ENCODE measurements around the gene MCM6.

The MCM6 gene

DNA sequence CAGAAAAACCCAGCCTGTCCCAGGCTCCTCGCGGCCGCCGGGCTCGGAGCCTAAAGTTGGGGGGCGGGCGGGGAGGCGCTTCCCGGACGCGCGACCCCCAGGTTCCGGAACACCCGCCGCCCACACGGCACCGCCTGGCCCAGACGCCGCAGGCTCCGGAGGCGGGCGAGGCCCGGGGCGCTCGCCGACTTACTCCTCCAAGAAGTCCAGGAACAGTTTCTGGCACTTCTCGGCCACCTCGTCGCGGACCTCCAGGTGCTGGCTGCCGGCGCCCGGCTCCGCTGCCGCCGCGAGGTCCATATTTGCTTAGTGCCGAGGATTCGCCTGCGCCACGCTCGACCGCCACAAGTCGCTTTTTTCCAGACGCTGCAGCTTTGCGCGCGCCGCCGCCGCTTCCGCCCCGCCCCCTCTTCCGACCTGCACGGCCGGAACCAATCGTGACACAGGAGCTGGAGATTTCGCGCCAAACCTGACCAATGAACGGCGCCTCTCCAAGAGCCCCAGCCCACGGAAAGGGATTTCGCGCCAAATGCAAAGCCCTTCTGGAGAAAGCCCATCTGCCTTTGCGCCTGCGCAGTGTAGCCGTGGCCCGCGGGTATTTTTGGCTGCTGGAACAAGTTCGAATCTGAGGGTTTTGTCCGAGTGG is at the start of gene MCM6:
TSS of gene MCM6 (minus strand) at position 378 of the 646 bp plus-strand sequence. CDS start at position 300, 78 bp downstream.
- peaks cover 0 to 18% (median 13%) of the 10 kb centered on the region in 5 donors for H3K4me1 ChIP-seq (ENCODE audit: control insufficient read depth in 5 of 5, insufficient read depth in 5 of 5, low read length in 5 of 5)
- H3K27me3 ChIP-seq (ENCODE audit: control insufficient read depth in 5 of 5, insufficient read depth in 4 of 5, low read length in 5 of 5), result no peaks in the 10 kb centered on the region
- no peaks in the 10 kb centered on the region for H3K9me3 ChIP-seq (ENCODE audit: control insufficient read depth in 5 of 5, low read length in 5 of 5)
- H3K4me3 ChIP-seq (ENCODE audit: low read depth in 1 of 5, low read length in 5 of 5), result peak within 1 kb of the TSS; percentile 72 to 82 (median 81)
- peak within 1 kb of the TSS; percentile 67 for H3K27ac ChIP-seq (ENCODE audit: low read depth, low read length)
- peaks cover 1 to 6% (median 3%) of the 10 kb centered on the region in 5 donors for H3K36me3 ChIP-seq (ENCODE audit: control insufficient read depth in 5 of 5, insufficient read depth in 5 of 5, low read length in 5 of 5)
- H3K9ac ChIP-seq (ENCODE audit: low read length in 5 of 5), result peak within 1 kb of the TSS in 4 of 5 donors; percentile 66 to 82 (median 78)

DNA sequence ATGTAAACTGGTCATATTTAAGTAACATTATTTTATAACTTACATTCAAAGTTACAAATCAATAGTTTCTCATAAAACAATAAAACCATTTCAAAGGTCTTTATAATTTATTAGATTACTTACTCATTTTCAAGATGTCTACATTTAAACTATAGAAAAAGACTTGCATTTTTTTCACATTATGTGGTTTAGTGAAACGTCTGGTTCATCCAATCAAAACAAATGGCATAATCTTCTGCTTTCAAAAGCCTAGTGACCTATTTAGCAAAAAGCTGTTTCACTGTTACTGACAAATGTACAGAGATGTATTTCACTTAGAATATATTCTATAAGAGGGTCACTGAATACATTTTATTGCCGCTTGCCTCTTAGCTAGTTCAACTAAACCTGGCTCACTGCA is 49.3 kb upstream of the MCM6 start:
- Histone ChIP-seq H3K4me1 (ENCODE audit: control insufficient read depth in 5 of 5, insufficient read depth in 5 of 5, low read length in 5 of 5) (no peaks in the 10 kb centered on the region), H3K27ac (ENCODE audit: low read depth, low read length) (no peak overlapping the region), H3K9ac (ENCODE audit: low read length in 5 of 5) (no peak overlapping the region), H3K27me3 (ENCODE audit: control insufficient read depth in 5 of 5, insufficient read depth in 4 of 5, low read length in 5 of 5) (no peaks in the 10 kb centered on the region), H3K36me3 (ENCODE audit: control insufficient read depth in 5 of 5, insufficient read depth in 5 of 5, low read length in 5 of 5) (peaks cover 19 to 27% (median 23%) of the 10 kb centered on the region in 5 donors), H3K4me3 (ENCODE audit: low read depth in 1 of 5, low read length in 5 of 5) (no peak overlapping the region), H3K9me3 (ENCODE audit: control insufficient read depth in 5 of 5, low read length in 5 of 5) (no peaks in the 10 kb centered on the region)

DNA sequence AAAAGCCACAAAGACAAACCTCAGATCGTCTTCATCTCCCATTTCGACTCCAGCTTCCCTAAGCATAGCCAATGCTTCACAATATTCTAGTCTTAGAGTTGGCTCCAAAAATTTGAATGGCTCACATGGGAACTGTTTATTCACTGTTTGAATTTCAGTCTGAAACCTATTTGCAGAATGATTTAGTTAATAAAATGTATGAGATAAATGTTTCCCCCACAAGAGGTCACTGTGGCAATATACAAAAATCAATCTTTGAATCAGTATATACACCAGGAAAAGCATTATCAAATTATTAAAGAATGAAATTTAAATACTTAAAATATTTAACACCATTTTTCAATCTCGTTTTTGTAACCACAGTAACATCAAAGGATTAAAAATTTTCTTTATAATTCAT is 40.0 kb upstream of the MCM6 start:
- H3K36me3 ChIP-seq (ENCODE audit: control insufficient read depth in 5 of 5, insufficient read depth in 5 of 5, low read length in 5 of 5), result peaks cover 0 to 15% (median 12%) of the 10 kb centered on the region in 5 donors
- no peak overlapping the region for H3K9ac ChIP-seq (ENCODE audit: low read length in 5 of 5)
- no peak overlapping the region for H3K4me3 ChIP-seq (ENCODE audit: low read depth in 1 of 5, low read length in 5 of 5)
- peaks cover 0 to 5% (median 0%) of the 10 kb centered on the region in 5 donors for H3K4me1 ChIP-seq (ENCODE audit: control insufficient read depth in 5 of 5, insufficient read depth in 5 of 5, low read length in 5 of 5)
- no peak overlapping the region for H3K27ac ChIP-seq (ENCODE audit: low read depth, low read length)
- no peaks in the 10 kb centered on the region for H3K9me3 ChIP-seq (ENCODE audit: control insufficient read depth in 5 of 5, low read length in 5 of 5)
- H3K27me3 ChIP-seq (ENCODE audit: control insufficient read depth in 5 of 5, insufficient read depth in 4 of 5, low read length in 5 of 5), result no peaks in the 10 kb centered on the region

DNA sequence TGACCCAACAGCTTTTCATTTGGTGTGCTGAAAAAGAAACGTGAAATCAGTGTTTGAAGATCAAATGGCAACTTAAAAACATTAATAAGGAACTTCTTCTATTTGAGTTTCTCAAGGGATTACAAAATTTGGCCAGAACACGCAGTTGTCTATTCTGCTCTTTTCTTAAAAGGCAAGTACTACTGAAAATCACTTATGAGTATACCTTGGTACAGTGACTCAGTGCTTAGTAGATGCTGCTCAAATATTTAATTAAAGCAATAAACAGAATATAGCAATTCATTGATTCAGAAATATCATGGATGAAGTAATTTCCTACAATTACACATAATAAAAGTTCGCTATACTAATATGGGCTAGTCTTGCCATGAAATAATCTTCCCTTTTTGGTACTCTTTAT is 38.2 kb upstream of the MCM6 start:
- H3K27me3 ChIP-seq (ENCODE audit: control insufficient read depth in 5 of 5, insufficient read depth in 4 of 5, low read length in 5 of 5), result no peaks in the 10 kb centered on the region
- no peak overlapping the region for H3K27ac ChIP-seq (ENCODE audit: low read depth, low read length)
- no peak overlapping the region for H3K4me3 ChIP-seq (ENCODE audit: low read depth in 1 of 5, low read length in 5 of 5)
- H3K4me1 ChIP-seq (ENCODE audit: control insufficient read depth in 5 of 5, insufficient read depth in 5 of 5, low read length in 5 of 5), result peaks cover 0 to 5% (median 0%) of the 10 kb centered on the region in 5 donors
- peaks cover 7 to 21% (median 16%) of the 10 kb centered on the region in 5 donors for H3K36me3 ChIP-seq (ENCODE audit: control insufficient read depth in 5 of 5, insufficient read depth in 5 of 5, low read length in 5 of 5)
- H3K9ac ChIP-seq (ENCODE audit: low read length in 5 of 5), result no peak overlapping the region
- H3K9me3 ChIP-seq (ENCODE audit: control insufficient read depth in 5 of 5, low read length in 5 of 5), result no peaks in the 10 kb centered on the region

DNA sequence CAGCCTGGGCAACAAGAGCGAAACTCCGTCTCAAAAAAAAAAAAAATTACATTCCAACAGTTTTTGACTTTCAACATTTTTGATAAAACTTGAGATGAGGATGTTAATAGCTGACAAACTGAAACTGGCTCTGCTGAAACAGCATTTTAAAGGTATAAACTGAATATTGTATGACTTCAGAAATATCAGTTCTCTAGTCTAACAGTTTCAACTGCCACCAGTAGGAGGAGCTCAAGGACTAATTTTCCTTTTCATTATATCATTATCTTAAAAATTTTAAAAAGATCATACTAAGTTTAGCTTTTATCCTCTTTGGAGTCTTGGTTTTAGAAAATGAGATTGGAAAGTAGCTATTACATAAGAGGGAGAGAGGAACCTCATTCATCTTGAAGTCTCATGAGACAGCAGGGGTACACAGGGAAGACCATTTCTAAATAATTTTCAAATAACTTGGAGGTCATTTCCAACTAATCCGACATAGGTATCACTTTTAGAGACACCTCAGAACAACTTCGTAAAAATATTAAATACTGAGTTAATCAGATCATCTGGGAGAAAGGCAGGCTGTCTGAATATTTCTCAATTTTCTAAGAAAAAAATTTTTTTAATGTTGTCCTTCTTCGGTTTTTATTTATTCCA is 37.6 kb upstream of the MCM6 start:
- H3K36me3 ChIP-seq (ENCODE audit: control insufficient read depth in 5 of 5, insufficient read depth in 5 of 5, low read length in 5 of 5), result peaks cover 8 to 25% (median 19%) of the 10 kb centered on the region in 5 donors
- H3K4me1 ChIP-seq (ENCODE audit: control insufficient read depth in 5 of 5, insufficient read depth in 5 of 5, low read length in 5 of 5), result peaks cover 0 to 5% (median 0%) of the 10 kb centered on the region in 5 donors
- H3K9me3 ChIP-seq (ENCODE audit: control insufficient read depth in 5 of 5, low read length in 5 of 5), result no peaks in the 10 kb centered on the region
- H3K27me3 ChIP-seq (ENCODE audit: control insufficient read depth in 5 of 5, insufficient read depth in 4 of 5, low read length in 5 of 5), result no peaks in the 10 kb centered on the region
- no peak overlapping the region for H3K4me3 ChIP-seq (ENCODE audit: low read depth in 1 of 5, low read length in 5 of 5)
- no peak overlapping the region for H3K9ac ChIP-seq (ENCODE audit: low read length in 5 of 5)
- H3K27ac ChIP-seq (ENCODE audit: low read depth, low read length), result no peak overlapping the region

DNA sequence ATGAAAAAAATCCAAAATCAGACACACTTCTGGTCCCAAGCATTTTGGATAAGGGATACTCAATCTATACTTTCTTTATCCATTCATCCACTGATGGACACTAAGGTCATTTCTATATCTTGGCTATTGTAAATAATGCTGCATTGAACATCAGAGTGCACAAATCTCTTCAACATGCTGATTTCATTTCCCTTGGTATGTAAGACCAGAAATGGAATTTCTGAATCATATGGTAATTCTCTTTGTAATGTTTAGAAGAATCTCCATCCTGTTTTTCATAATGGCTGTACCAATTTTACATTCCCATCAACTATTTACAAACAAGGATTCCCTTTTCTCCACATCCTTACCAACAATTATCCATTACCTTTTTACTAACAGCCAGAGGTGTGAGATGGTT is 33.7 kb upstream of the MCM6 start:
- H3K4me3 ChIP-seq (ENCODE audit: low read depth in 1 of 5, low read length in 5 of 5), result no peak overlapping the region
- peaks cover 0 to 5% (median 0%) of the 10 kb centered on the region in 5 donors for H3K4me1 ChIP-seq (ENCODE audit: control insufficient read depth in 5 of 5, insufficient read depth in 5 of 5, low read length in 5 of 5)
- H3K27me3 ChIP-seq (ENCODE audit: control insufficient read depth in 5 of 5, insufficient read depth in 4 of 5, low read length in 5 of 5), result no peaks in the 10 kb centered on the region
- no peak overlapping the region for H3K9ac ChIP-seq (ENCODE audit: low read length in 5 of 5)
- H3K9me3 ChIP-seq (ENCODE audit: control insufficient read depth in 5 of 5, low read length in 5 of 5), result no peaks in the 10 kb centered on the region
- peaks cover 24 to 53% (median 27%) of the 10 kb centered on the region in 5 donors for H3K36me3 ChIP-seq (ENCODE audit: control insufficient read depth in 5 of 5, insufficient read depth in 5 of 5, low read length in 5 of 5)
- no peak overlapping the region for H3K27ac ChIP-seq (ENCODE audit: low read depth, low read length)

DNA sequence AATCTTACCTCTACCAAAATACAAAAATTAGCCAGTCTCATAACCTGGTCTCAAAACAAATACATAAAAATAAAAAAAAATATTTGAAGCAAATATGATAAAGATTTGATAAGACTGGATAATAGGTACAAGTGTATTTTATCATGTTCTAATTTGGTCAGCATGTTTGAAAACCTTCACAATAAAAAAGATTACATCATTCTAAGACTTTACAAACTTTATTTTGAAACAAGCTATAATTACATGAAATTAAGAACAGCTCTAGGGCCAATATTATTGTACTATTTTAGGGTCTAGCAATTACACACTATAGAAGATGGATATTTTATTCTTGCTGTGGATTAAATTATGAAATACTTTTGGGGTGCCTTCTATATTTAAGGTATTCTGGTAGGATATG is 29.4 kb upstream of the MCM6 start:
- Histone ChIP-seq H3K36me3 (ENCODE audit: control insufficient read depth in 5 of 5, insufficient read depth in 5 of 5, low read length in 5 of 5) (peaks cover 16 to 44% (median 23%) of the 10 kb centered on the region in 5 donors), H3K4me3 (ENCODE audit: low read depth in 1 of 5, low read length in 5 of 5) (no peak overlapping the region), H3K27me3 (ENCODE audit: control insufficient read depth in 5 of 5, insufficient read depth in 4 of 5, low read length in 5 of 5) (no peaks in the 10 kb centered on the region), H3K27ac (ENCODE audit: low read depth, low read length) (no peak overlapping the region), H3K9me3 (ENCODE audit: control insufficient read depth in 5 of 5, low read length in 5 of 5) (no peaks in the 10 kb centered on the region), H3K4me1 (ENCODE audit: control insufficient read depth in 5 of 5, insufficient read depth in 5 of 5, low read length in 5 of 5) (peaks cover 0 to 9% (median 6%) of the 10 kb centered on the region in 5 donors), H3K9ac (ENCODE audit: low read length in 5 of 5) (no peak overlapping the region)

DNA sequence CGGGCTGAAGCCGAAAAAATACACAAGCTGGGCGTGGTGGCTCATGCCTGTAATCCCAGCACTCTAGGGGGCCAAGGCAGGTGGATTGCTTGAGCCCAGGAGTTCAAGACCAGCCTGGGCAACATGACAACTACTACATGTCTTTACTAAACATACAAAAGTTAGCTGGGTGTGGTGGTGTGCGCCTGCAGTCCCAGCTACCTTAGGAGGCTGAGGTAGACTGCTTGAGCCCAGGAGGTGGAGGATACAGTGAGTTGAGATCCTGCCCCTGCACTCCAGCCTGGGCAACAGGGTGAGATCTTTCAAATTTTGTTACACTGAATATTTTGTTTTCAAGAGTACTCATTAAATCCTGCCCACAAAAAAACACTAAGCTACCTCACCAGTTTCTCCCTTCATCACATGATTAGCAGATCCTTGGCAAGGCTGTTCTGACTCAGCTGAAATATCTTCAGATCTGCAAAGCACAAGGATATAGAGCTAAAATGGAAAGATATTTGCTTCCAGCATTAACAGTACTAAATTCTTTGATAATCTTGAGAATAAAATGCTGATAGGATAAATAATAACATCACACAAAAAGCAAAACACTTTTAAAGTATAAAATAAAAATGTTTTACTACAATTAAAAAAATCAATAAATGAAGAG is 28.2 kb upstream of the MCM6 start:
- no peaks in the 10 kb centered on the region for H3K9me3 ChIP-seq (ENCODE audit: control insufficient read depth in 5 of 5, low read length in 5 of 5)
- H3K27me3 ChIP-seq (ENCODE audit: control insufficient read depth in 5 of 5, insufficient read depth in 4 of 5, low read length in 5 of 5), result no peaks in the 10 kb centered on the region
- H3K36me3 ChIP-seq (ENCODE audit: control insufficient read depth in 5 of 5, insufficient read depth in 5 of 5, low read length in 5 of 5), result peaks cover 13 to 37% (median 13%) of the 10 kb centered on the region in 5 donors
- H3K27ac ChIP-seq (ENCODE audit: low read depth, low read length), result no peak overlapping the region
- no peak overlapping the region for H3K9ac ChIP-seq (ENCODE audit: low read length in 5 of 5)
- H3K4me1 ChIP-seq (ENCODE audit: control insufficient read depth in 5 of 5, insufficient read depth in 5 of 5, low read length in 5 of 5), result peaks cover 0 to 9% (median 6%) of the 10 kb centered on the region in 5 donors
- no peak overlapping the region for H3K4me3 ChIP-seq (ENCODE audit: low read depth in 1 of 5, low read length in 5 of 5)

DNA sequence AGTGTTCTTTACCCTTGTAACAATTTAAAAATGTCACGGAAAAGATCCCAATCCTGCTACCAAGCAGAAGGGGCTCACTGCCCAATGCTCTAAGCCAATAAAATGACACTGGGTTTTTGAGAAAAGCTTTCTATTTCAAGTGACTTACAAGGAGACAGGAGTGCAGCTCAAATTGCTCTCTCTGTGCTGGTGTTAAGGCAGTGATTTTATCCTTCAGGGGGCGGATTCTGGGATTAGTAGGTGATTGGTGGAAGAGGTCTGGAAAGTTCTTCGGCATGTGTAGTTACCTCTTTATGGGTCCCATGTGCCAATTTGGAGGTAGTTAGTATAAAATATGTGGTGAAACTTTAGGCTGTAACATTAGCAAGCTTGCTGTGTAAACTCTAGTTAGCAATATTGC is 27.4 kb upstream of the MCM6 start:
- H3K27me3 ChIP-seq (ENCODE audit: control insufficient read depth in 5 of 5, insufficient read depth in 4 of 5, low read length in 5 of 5), result no peaks in the 10 kb centered on the region
- H3K36me3 ChIP-seq (ENCODE audit: control insufficient read depth in 5 of 5, insufficient read depth in 5 of 5, low read length in 5 of 5), result peaks cover 8 to 33% (median 14%) of the 10 kb centered on the region in 5 donors
- peak overlapping the region; percentile 26 for H3K27ac ChIP-seq (ENCODE audit: low read depth, low read length)
- H3K9me3 ChIP-seq (ENCODE audit: control insufficient read depth in 5 of 5, low read length in 5 of 5), result no peaks in the 10 kb centered on the region
- H3K9ac ChIP-seq (ENCODE audit: low read length in 5 of 5), result no peak overlapping the region
- no peak overlapping the region for H3K4me3 ChIP-seq (ENCODE audit: low read depth in 1 of 5, low read length in 5 of 5)
- H3K4me1 ChIP-seq (ENCODE audit: control insufficient read depth in 5 of 5, insufficient read depth in 5 of 5, low read length in 5 of 5), result peaks cover 0 to 9% (median 6%) of the 10 kb centered on the region in 5 donors

DNA sequence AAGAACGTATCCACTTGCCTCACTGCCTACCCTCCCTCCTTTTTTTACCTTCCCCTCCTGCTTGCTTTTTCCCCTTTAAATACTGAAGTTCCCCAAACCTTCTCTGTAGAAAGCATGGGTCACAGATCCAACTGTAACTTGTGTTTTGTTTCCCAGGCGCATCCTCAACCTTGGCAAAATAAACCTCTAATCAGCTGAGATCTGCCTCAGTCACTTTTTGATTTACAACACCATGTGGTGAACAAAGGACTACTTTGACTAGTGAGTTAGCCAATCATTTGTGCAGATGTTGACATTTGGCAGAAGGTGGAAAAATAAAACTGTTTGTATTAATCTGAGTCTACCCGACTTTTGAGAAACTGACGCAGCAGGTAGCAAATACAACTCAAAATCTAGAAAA is 23.3 kb upstream of the MCM6 start:
- Histone ChIP-seq H3K4me3 (ENCODE audit: low read depth in 1 of 5, low read length in 5 of 5) (no peak overlapping the region), H3K9me3 (ENCODE audit: control insufficient read depth in 5 of 5, low read length in 5 of 5) (no peaks in the 10 kb centered on the region), H3K4me1 (ENCODE audit: control insufficient read depth in 5 of 5, insufficient read depth in 5 of 5, low read length in 5 of 5) (peaks cover 0 to 7% (median 6%) of the 10 kb centered on the region in 5 donors), H3K27ac (ENCODE audit: low read depth, low read length) (no peak overlapping the region), H3K36me3 (ENCODE audit: control insufficient read depth in 5 of 5, insufficient read depth in 5 of 5, low read length in 5 of 5) (peaks cover 5 to 8% (median 6%) of the 10 kb centered on the region in 5 donors), H3K9ac (ENCODE audit: low read length in 5 of 5) (no peak overlapping the region), H3K27me3 (ENCODE audit: control insufficient read depth in 5 of 5, insufficient read depth in 4 of 5, low read length in 5 of 5) (no peaks in the 10 kb centered on the region)

All from subcutaneous abdominal adipose tissue (tissue), 5 donors.